ENCODE measurements around the gene SETD5. TPM values are rescaled to one million over a fixed set of nuclear protein-coding genes. Genes with fewer than 3 reads are reported as not detected.

SETD5 gene
- total and polyA plus RNA-seq, 2 of the 8 experiments (the other 6 are each of a cell fraction or from before 2014, with no cell fraction given), result 108 to 234 TPM

GRCh38 chr3:9503283-9503682, 105.9 kb downstream of the SETD5 start (continued):
- no peak for TF ChIP-seq USF2 (IDR thresholded peaks at IDR 0.05; ENCODE audit: low read length)
- no peak for TF ChIP-seq MAFK (IDR thresholded peaks at IDR 0.05; ENCODE audit: low read depth, low read length)
- TF ChIP-seq CHD2 (IDR thresholded peaks at IDR 0.05; ENCODE audit: low read length), result no peak
- TF ChIP-seq RXRA (IDR thresholded peaks at IDR 0.05; ENCODE audit: insufficient read depth, low read depth, low read length), result no peak
- no peak for TF ChIP-seq SUZ12 (IDR thresholded peaks at IDR 0.05; ENCODE audit: low read length)
- no peak for TF ChIP-seq NANOG (IDR thresholded peaks at IDR 0.05; ENCODE audit: insufficient read depth, low read depth, low read length, poor library complexity, severe bottlenecking)
- TF ChIP-seq SP4 (IDR thresholded peaks at IDR 0.05; ENCODE audit: low read length), result no peak
- no peak for TF ChIP-seq KDM4A (IDR thresholded peaks at IDR 0.05; ENCODE audit: low read depth, low read length, severe bottlenecking)
- TF ChIP-seq CTBP2 (IDR thresholded peaks at IDR 0.05; ENCODE audit: borderline replicate concordance, insufficient read depth, insufficient read length, low read length), result no peak
- no peak for TF ChIP-seq RBBP5 (IDR thresholded peaks at IDR 0.05; ENCODE audit: borderline replicate concordance, low read depth, low read length)
- TF ChIP-seq ATF3 (IDR thresholded peaks at IDR 0.05; ENCODE audit: insufficient read depth, low read depth, low read length), result no peak
- TF ChIP-seq SP1 (IDR thresholded peaks at IDR 0.05; ENCODE audit: low read depth, low read length), result no peak
- TF ChIP-seq EZH2 (IDR thresholded peaks at IDR 0.05; ENCODE audit: low read depth, low read length, severe bottlenecking), result no peak
- TF ChIP-seq TCF12 (IDR thresholded peaks at IDR 0.05; ENCODE audit: low read depth, low read length), result no peak
- TF ChIP-seq NRF1 (IDR thresholded peaks at IDR 0.05; ENCODE audit: low read depth, low read length), result no peak
- no peak for TF ChIP-seq YY1 (IDR thresholded peaks at IDR 0.05; ENCODE audit: low read depth, low read length)
- TF ChIP-seq CTCF (IDR thresholded peaks at IDR 0.05; ENCODE audit: control extremely low read depth in 1 of 3, insufficient read depth in 1 of 3, low read depth in 1 of 3, low read length in 3 of 3), result peak in 2 of 3 experiments; percentile 91 to 96; a peak in 3 of 4 replicates
- TF ChIP-seq CBX8 (IDR thresholded peaks at IDR 0.05; ENCODE audit: borderline replicate concordance, low read depth, low read length), result no peak
- no peak for TF ChIP-seq KDM5A (IDR thresholded peaks at IDR 0.05; ENCODE audit: low read length)

Measured in H1 (cell line).